SK-N-SH treated with all-trans-retinoic acid at 6 μM for 48 hours (cell line): Measurements from ENCODE around the gene ATP1B3.
"Not testable (repeated sequence)": the region's sequence is repeated elsewhere in the genome, so short reads cannot be mapped to it uniquely, and the experiment has no call there.

ENCODE experiments used
- ATAC-seq: fragments of 200-7000 bp; cut with Tn5 transposase; 3 replicates; pipeline ENCODE4 v1.9.1; 2020; ENCODE audit warnings: mild to moderate bottlenecking, moderate library complexity
- BACH2 ChIP-seq: fragments of 250-450 bp; sonication (Bioruptor Pico); IDR thresholded peaks from 2 replicates; pipeline ENCODE4 v1.9.0; 2021; ENCODE audit warnings: mild to moderate bottlenecking, borderline replicate concordance
- CSDC2 ChIP-seq: fragments of 250-450 bp; sonication (Bioruptor Pico); IDR thresholded peaks from 2 replicates; pipeline ENCODE4 v1.5.0; 2020; ENCODE audit warnings: mild to moderate bottlenecking, moderate library complexity
- ESRRG ChIP-seq: fragments of 250-450 bp; sonication (Bioruptor Pico); IDR thresholded peaks from 2 replicates; pipeline ENCODE4 v1.6.1; 2021; ENCODE audit warnings: mild to moderate bottlenecking
- GLIS3 ChIP-seq: fragments of 250-450 bp; sonication (Bioruptor Pico); IDR thresholded peaks from 2 replicates; pipeline ENCODE4 v1.5.0; 2020; ENCODE audit warnings: mild to moderate bottlenecking, moderate library complexity
- ISL1 ChIP-seq: fragments of 250-450 bp; sonication (Bioruptor Pico); IDR thresholded peaks from 2 replicates; pipeline ENCODE4 v2.1.2; 2022; ENCODE audit warnings: mild to moderate bottlenecking, moderate library complexity
- OSR1 ChIP-seq: fragments of 250-450 bp; sonication (Bioruptor Pico); IDR thresholded peaks from 2 replicates; pipeline ENCODE4 v1.8.0; 2022; ENCODE audit warnings: moderate library complexity, mild to moderate bottlenecking, inconsistent platforms
- PPARA ChIP-seq: fragments of 250-450 bp; sonication (Bioruptor Pico); IDR thresholded peaks from 2 replicates; pipeline ENCODE4 v1.5.0; 2020; ENCODE audit warnings: mild to moderate bottlenecking, borderline replicate concordance
- RARB ChIP-seq: fragments of 250-450 bp; sonication (Bioruptor Pico); IDR thresholded peaks from 2 replicates; pipeline ENCODE4 v1.8.0; 2021; ENCODE audit warnings: mild to moderate bottlenecking, moderate library complexity
- TCF4 ChIP-seq: fragments of 250-450 bp; sonication (Bioruptor Pico); IDR thresholded peaks from 2 replicates; pipeline ENCODE4 v1.8.0; 2021; ENCODE audit warnings: mild to moderate bottlenecking, moderate library complexity, borderline replicate concordance
- TOX ChIP-seq: fragments of 250-450 bp; sonication (Bioruptor Pico); IDR thresholded peaks from 2 replicates; pipeline ENCODE4 v1.8.0; 2021; ENCODE audit warnings: mild to moderate bottlenecking, moderate library complexity, borderline replicate concordance
- ZC3H10 ChIP-seq: fragments of 250-450 bp; sonication (Bioruptor Pico); IDR thresholded peaks from 2 replicates; pipeline ENCODE4 v1.5.1; 2021; ENCODE audit warnings: mild to moderate bottlenecking, moderate library complexity
- ZFP3 ChIP-seq: fragments of 250-450 bp; sonication (Bioruptor Pico); IDR thresholded peaks from 2 replicates; pipeline ENCODE4 v1.5.0; 2020; ENCODE audit warnings: mild to moderate bottlenecking, moderate library complexity
- ZNF565 ChIP-seq: fragments of 450-650 bp; formaldehyde crosslinking; conservative IDR thresholded peaks from 2 replicates; pipeline ENCODE4 v1.5.0; 2020; ENCODE audit warnings: low read depth, mild to moderate bottlenecking, moderate library complexity
- ZNF70 ChIP-seq: fragments of 450-650 bp; formaldehyde crosslinking; IDR thresholded peaks from 2 replicates; pipeline ENCODE4 v1.5.0; 2020; ENCODE audit warnings: mild to moderate bottlenecking, moderate library complexity
- TF ChIP-seq, protein P1 (sequence below): fragments of 250-450 bp; sonication (Bioruptor Pico); IDR thresholded peaks from 2 replicates; pipeline ENCODE4 v1.8.0; 2020; ENCODE audit warnings: mild to moderate bottlenecking, moderate library complexity, borderline replicate concordance
- TF ChIP-seq, protein P2 (sequence below): fragments of 250-450 bp; sonication (Bioruptor Pico); IDR thresholded peaks from 2 replicates; pipeline ENCODE4 v1.5.1; 2020; ENCODE audit warnings: low read depth, mild to moderate bottlenecking, moderate library complexity
- TF ChIP-seq, protein P3 (sequence below): fragments of 250-450 bp; sonication (Bioruptor Pico); IDR thresholded peaks from 2 replicates; pipeline ENCODE4 v1.8.0; 2021; ENCODE audit warnings: low read depth, mild to moderate bottlenecking, moderate library complexity, borderline replicate concordance
- TF ChIP-seq, protein P4 (sequence below): fragments of 250-450 bp; sonication (Bioruptor Pico); IDR thresholded peaks from 2 replicates; pipeline ENCODE4 v1.5.1; 2021; ENCODE audit warnings: mild to moderate bottlenecking, moderate library complexity

The ATP1B3 gene

DNA sequence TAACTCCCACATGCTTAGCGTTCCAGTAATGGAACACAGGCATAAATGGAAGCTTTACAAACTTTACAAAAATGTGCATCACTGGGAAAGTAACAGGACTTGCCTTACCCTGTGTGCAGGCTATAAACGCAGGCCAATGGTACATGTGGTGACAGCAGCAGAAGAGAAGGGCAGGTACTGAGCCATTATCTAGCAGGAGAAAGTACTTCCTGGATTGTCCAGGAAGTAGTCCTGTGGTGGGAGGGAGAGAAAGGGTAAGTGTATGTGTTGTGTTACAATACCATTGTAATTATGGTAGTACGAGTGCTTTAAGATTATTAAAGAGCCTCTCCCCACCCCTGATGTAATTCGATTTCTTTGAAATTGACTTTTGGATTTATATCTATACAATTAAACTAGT lies 5.3 kb downstream of the ATP1B3 start:
- no peak for ATAC-seq
- TF ChIP-seq, protein P1, sequence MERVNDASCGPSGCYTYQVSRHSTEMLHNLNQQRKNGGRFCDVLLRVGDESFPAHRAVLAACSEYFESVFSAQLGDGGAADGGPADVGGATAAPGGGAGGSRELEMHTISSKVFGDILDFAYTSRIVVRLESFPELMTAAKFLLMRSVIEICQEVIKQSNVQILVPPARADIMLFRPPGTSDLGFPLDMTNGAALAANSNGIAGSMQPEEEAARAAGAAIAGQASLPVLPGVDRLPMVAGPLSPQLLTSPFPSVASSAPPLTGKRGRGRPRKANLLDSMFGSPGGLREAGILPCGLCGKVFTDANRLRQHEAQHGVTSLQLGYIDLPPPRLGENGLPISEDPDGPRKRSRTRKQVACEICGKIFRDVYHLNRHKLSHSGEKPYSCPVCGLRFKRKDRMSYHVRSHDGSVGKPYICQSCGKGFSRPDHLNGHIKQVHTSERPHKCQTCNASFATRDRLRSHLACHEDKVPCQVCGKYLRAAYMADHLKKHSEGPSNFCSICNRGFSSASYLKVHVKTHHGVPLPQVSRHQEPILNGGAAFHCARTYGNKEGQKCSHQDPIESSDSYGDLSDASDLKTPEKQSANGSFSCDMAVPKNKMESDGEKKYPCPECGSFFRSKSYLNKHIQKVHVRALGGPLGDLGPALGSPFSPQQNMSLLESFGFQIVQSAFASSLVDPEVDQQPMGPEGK (CRISPR knock-in tag): no peak
- TF ChIP-seq TOX (CRISPR knock-in tag) (no peak), ZFP3 (no peak), TCF4 (no peak), RARB (CRISPR knock-in tag) (no peak), CSDC2 (CRISPR knock-in tag) (no peak), ZNF565 (CRISPR knock-in tag) (no peak)
- TF ChIP-seq, protein P2, sequence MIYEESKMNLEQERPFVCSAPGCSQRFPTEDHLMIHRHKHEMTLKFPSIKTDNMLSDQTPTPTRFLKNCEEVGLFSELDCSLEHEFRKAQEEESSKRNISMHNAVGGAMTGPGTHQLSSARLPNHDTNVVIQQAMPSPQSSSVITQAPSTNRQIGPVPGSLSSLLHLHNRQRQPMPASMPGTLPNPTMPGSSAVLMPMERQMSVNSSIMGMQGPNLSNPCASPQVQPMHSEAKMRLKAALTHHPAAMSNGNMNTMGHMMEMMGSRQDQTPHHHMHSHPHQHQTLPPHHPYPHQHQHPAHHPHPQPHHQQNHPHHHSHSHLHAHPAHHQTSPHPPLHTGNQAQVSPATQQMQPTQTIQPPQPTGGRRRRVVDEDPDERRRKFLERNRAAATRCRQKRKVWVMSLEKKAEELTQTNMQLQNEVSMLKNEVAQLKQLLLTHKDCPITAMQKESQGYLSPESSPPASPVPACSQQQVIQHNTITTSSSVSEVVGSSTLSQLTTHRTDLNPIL (CRISPR knock-in tag): no peak
- TF ChIP-seq, protein P3, sequence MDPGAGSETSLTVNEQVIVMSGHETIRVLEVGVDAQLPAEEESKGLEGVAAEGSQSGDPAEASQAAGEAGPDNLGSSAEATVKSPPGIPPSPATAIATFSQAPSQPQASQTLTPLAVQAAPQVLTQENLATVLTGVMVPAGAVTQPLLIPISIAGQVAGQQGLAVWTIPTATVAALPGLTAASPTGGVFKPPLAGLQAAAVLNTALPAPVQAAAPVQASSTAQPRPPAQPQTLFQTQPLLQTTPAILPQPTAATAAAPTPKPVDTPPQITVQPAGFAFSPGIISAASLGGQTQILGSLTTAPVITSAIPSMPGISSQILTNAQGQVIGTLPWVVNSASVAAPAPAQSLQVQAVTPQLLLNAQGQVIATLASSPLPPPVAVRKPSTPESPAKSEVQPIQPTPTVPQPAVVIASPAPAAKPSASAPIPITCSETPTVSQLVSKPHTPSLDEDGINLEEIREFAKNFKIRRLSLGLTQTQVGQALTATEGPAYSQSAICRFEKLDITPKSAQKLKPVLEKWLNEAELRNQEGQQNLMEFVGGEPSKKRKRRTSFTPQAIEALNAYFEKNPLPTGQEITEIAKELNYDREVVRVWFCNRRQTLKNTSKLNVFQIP: no peak

DNA sequence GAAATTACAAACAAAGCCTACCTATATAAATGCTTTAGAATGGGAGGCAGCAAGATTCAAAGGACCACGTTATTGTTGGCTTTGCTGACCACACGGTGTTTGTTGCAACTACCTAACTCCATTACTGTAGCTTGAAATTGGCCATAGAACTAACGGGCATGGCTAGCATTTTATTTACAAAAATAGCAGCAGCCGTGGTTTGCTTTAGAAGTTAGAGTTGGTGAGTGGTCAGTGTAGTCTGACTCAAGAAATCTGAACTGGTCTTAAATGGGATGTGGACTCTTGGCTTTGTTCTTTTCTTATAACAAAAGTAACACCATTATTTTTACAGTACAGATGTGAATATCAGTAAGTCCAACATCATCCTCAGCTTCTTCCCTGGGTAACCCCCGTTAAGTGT lies 10.6 kb downstream of the ATP1B3 start:
- no peak for TF ChIP-seq ZC3H10 (CRISPR knock-in tag)
- no peak for TF ChIP-seq PPARA (CRISPR knock-in tag)
- TF ChIP-seq ISL1 (CRISPR knock-in tag): no peak
- TF ChIP-seq, protein P4, sequence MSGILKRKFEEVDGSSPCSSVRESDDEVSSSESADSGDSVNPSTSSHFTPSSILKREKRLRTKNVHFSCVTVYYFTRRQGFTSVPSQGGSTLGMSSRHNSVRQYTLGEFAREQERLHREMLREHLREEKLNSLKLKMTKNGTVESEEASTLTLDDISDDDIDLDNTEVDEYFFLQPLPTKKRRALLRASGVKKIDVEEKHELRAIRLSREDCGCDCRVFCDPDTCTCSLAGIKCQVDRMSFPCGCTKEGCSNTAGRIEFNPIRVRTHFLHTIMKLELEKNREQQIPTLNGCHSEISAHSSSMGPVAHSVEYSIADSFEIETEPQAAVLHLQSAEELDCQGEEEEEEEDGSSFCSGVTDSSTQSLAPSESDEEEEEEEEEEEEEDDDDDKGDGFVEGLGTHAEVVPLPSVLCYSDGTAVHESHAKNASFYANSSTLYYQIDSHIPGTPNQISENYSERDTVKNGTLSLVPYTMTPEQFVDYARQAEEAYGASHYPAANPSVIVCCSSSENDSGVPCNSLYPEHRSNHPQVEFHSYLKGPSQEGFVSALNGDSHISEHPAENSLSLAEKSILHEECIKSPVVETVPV (CRISPR knock-in tag): no peak
- ATAC-seq: no peak

DNA sequence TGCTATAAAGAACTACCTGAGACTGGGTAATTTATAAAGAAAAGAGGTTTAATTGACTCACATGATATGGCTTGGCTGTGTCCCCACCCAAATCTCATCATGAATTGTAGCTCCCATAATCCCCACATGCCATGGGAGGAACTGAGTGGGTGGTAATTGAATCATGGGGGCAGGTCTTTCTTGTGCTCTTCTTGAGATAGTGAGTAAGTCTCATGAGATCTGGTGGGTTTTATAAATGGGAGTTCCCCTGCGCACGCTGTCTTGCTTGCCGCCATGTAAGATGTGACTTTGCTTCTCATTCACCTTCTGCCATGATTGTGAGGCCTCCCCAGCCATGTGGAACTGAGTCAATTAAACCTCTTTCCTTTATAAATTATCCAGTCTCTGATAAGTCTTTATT lies 12.1 kb downstream of the ATP1B3 start:
- ATAC-seq: not testable (repeated sequence)

DNA sequence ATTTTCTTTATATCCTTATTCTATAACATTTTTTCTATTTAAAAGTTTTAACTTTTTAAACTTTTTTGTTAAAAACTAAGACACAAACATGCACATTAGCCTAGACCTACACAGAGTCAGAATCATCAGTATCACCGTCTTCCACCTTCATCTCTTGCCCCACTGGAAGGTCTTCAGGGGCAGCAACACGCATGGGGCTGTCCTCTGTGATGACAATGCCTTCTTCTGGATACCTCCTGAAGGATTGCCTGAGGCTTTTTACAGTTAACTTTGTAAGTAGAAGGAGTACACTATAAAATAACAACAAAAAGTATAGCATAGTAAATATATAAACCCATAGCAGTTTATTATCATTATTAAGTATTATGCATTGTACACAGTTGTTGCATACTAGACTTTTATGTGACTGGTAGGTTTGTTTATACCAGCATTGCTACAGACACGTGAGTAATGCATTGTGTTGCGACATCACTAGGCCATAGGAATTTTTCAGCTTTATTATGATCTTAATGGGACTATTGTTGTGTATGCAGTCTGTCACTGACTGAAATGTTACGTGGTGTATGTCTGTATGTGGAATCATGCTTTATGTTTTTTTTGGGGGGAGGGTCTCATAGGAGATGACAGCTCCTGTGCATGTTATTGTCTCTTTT lies 18.2 kb downstream of the ATP1B3 start:
- TF ChIP-seq ISL1 (CRISPR knock-in tag) (no peak), RARB (CRISPR knock-in tag) (no peak), CSDC2 (CRISPR knock-in tag) (no peak), PPARA (CRISPR knock-in tag) (no peak), TCF4 (no peak), BACH2 (CRISPR knock-in tag) (no peak), ZNF70 (CRISPR knock-in tag) (no peak), TOX (CRISPR knock-in tag) (no peak), ESRRG (CRISPR knock-in tag) (no peak), ZFP3 (no peak)
- TF ChIP-seq, protein P3: no peak
- TF ChIP-seq, protein P2 (CRISPR knock-in tag): no peak
- peak; percentile 30; the same call in 1 of the 3 replicates for ATAC-seq

DNA sequence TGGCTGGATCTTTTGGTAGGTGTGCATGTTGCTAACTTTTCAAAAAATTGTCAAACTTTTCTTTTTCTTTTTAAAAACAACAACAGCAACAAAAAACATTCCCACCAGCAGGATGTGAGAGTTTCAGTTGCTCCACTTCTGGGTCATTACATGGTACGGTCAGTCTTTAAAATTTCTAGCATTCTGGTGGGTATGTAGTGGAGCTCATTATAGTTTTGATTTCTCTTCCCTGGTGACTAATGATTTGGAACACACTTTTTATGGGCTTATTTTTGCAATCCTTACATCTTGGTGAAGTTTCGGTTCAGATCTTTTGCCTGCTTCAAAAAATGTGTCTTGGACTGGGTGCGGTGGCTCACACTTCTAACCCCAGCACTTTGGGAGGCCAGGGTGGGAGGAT lies 19.3 kb downstream of the ATP1B3 start:
- TF ChIP-seq RARB (CRISPR knock-in tag): no peak
- no peak for TF ChIP-seq GLIS3 (CRISPR knock-in tag)
- no peak for TF ChIP-seq OSR1 (CRISPR knock-in tag)
- ATAC-seq: no peak
